HG02610 (cell line): ENCODE measurements around the gene FHOD3.
"Not testable (repeated sequence)": the region's sequence is repeated elsewhere in the genome, so short reads cannot be mapped to it uniquely, and the experiment has no call there.

ENCODE experiments used
- ATAC-seq: cut with Tn5 transposase; IDR thresholded peaks from one replicate; pipeline ENCODE4 v1.9.1; 2021; ENCODE audit warnings: mild to moderate bottlenecking, moderate library complexity; ENCODE audit not compliant: unreplicated experiment

FHOD3 gene

DNA sequence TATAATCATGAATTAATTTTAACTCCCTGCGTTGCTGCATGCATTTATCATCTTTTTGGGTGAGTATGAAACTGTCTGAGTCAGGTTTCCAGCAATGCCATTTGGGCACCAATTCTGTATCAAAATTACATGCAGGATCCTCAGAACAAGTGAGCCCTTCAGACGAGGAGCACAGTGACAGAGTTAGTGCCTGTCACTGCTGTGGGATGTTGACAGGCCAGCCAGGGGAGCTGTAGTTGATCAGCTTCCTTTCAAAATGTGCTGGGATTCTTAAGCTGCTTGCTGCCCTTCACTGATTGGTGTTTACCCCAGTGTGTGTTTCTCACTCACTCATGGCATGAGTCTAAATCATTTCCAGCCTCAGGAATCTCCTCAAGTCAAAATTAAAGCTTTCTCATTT is 422.1 kb downstream of the FHOD3 start:
- no peak for ATAC-seq

- ATAC-seq, result not testable (repeated sequence)
Observed at GRCh38 chr18:36721351-36721750, 423.8 kb downstream of the FHOD3 start.

GRCh38 chr18:36724169-36724568 is 426.7 kb downstream of the FHOD3 start:
- ATAC-seq, result no peak

DNA sequence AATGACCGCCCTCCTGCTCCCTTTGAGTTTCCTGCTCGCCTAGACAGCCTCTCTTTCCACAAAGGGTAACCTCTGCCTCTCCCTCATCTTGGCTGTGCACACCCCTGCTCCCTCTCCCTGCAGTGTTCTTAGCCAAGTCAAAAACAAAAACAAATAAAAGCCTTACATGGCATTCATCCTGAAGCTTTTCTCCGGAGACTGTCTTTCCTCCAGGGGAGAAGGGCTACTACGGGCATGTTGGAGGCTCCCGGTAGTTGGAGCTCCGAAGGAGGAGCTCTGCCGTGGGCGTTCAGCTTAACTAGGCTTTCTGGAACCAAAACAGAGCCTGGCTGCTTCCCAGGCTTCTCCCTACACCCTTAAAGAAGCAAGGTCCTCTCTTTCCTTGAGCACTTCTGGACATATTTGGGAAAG is 427.1 kb downstream of the FHOD3 start:
- ATAC-seq, result no peak

- ATAC-seq, result no peak
Observed at GRCh38 chr18:36728345-36728744, 430.8 kb downstream of the FHOD3 start.

- ATAC-seq, result no peak
Observed at GRCh38 chr18:36729197-36729596, 431.7 kb downstream of the FHOD3 start.

DNA sequence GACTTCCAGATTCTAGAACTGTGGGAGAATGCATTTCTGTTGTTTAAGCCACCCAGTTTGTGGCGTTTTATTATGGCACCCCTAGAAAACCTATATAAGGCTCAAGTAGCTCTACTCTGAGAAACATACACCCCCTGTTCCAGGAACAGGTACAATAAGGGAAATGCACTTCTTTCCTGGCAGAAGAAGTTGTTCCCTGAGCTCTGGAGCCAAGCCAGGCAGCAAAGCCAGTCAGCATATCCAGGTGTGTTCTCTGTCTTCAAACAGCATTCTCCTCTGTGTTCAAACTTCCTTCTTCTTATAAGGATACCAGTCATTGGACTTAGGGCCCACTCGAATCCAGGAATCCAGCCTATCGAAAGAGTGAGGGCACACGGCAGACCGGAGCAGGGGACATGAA is 434.8 kb downstream of the FHOD3 start:
- ATAC-seq, result no peak

DNA sequence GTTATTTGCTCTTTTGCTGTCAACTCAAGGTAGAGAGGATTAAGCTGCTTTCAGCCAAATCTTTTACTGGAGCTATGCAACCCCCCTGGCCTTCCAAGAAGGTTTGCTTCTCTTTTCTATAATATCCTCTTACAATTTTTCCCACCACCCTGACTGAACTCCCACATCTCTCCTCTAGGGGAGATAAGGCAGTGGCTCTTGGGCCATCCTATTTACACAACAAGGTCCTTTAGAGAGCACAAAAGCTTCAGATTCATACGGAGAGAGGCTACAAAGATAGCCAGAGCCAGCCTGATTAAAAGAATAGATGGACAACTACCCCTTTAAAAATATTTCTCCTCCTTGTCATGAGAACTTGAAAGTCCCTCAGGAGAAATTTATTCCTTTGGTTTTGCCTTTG is 435.6 kb downstream of the FHOD3 start:
- ATAC-seq, result no peak

DNA sequence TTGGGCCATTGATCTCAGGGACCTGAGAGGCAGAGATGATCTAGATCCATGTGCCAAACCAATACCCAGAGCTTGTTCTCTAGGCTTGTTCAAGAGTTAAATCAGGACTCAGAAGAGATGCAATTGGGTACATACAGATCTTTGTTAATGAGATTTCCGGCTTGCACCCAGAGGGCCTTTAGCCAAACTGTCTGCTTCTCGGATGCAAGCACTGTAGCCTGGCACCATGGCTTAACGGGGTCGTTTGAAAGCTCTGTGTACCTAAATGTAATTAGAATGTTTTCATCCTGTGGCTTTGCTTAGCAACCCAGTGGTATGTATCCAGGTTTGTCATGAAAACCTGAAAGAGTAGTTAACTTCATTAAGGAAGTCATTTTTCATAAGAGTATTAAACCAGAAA is 437.1 kb downstream of the FHOD3 start:
- ATAC-seq, result no peak

GRCh38 chr18:36735130-36735529 is 437.6 kb downstream of the FHOD3 start:
- no peak for ATAC-seq

- no peak for ATAC-seq
Observed at GRCh38 chr18:36736094-36736493, 438.6 kb downstream of the FHOD3 start.

DNA sequence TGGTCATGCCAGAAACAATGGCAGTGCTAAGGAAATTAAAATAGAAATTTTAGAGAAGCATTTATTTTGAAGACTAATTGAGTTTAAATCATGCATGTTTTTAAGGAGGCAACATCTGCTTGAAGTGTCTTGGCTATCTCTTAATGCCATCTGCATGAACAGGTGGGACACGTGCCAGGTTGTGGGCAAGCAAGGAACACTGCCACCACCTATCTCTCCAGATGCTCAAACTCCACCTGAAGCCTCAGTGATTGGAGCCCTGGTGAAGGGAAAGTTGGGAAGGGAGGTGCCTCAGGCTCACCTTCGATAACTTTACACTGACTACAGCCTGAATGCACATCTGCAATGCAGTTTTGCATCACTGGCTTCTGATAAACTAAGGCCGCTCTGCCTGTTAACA is 439.8 kb downstream of the FHOD3 start:
- no peak for ATAC-seq

GRCh38 chr18:36744261-36744876 is 446.9 kb downstream of the FHOD3 start:
- no peak for ATAC-seq

DNA sequence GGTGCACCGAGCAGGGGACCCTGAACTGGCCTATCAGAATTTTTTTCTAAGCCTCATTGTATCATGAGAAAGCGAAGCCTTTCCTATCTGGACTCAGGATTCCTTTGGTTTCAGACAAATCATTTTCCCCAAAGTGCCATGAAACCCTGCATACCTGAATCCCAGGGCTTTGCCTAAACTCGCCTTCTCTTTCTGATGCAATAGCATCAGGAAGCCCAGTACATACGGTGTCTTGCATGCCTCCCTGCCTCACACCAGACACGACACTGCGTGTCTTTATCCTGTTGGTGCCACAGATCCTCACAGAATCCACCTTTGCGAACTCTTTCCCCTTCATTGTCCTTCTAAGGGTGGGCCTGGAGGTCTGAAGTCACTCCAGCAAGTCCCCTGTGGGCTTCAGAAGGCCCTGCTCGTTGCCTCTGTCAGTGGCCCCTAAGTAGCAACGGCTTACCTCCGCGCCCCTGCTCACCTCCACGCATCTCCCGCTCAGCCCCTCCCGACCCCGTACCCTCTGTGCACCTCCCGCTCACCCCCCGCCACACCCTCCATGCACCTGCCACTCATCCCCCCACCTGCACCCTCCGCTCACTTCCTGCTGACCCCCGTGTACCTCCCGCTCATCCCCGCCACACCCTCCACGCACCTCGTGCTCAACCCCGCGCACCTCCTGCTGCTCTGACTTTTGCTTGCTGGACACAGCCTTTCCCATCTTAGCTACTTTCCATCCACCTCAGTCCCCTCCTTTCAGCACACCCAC is 447.9 kb downstream of the FHOD3 start:
- no peak for ATAC-seq

GRCh38 chr18:36752929-36753865 is 455.7 kb downstream of the FHOD3 start:
- no peak for ATAC-seq

DNA sequence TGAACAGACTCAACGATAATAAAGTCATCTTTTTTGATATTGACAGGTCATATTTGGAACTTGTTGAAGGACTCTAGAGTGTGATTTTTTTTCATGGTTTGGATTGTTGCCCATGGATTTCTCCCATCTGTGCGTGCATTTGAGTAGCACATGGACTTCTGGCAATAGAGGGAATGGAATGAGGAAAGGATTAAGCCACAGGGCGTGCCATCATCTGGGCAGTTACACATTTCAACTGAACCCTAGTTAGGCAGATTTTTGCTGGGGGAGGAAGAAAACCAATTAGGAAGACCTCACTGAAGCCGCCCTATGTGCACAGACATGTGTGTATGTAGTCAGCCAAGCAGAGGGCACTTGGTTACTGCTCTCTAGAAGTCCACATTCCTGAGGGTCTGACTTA is 458.7 kb downstream of the FHOD3 start:
- ATAC-seq, result no peak

DNA sequence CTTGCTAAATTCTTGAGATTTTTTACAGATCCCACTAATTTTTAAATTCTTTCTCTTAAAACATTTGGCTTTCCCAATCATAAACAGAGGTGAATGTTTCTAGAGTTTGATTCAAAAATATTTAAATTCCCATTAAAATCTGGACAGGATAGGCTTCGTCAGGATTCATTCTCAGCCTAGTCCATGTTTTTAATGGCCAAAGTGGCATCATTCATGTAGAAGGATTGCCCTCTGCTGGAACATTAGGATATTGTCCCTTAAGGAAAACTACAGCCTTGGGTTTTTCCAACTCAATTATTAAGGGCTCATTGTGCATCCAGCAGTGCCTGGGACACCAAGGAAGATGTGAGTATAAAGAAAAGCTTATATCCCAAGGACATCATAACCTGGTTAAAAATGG is 459.6 kb downstream of the FHOD3 start:
- ATAC-seq, result no peak

DNA sequence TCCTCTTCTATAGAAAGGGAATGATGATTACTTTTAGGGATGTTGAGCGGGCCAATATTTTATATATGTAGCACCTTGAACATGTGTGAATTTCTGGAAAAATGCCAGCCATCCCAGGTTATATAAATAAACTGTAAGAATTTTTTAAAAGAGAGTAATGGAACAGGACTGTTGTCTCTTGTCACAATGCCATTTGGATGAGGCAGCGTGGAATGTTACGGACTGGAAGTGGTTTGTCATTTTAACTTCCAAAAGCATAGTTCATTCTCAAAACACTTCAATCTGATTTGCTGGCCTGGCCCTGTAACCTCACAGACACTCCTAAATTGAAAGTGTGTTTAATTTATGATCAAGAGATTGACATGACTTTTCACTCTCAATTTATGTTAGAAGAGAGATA is 460.5 kb downstream of the FHOD3 start:
- ATAC-seq, result no peak

DNA sequence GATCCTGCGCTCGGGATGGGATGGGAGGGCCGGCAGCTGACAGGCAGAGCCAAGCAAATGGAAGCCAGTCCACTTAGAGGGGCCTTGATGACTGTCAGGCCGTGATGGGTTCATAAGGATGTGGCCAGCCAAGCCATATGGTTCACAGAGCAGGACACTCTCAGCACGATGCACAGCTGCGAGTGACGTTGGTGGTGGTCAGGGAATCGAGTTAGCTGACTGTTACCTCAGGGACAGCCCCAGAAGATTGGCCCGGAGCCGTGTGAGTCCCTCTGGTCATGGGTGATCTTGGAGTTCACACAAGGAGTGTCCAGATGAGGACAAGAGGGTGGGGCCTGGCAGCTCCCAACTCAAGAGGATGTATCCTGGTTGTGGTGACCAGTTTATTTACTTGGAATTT is 461.1 kb downstream of the FHOD3 start:
- no peak for ATAC-seq

DNA sequence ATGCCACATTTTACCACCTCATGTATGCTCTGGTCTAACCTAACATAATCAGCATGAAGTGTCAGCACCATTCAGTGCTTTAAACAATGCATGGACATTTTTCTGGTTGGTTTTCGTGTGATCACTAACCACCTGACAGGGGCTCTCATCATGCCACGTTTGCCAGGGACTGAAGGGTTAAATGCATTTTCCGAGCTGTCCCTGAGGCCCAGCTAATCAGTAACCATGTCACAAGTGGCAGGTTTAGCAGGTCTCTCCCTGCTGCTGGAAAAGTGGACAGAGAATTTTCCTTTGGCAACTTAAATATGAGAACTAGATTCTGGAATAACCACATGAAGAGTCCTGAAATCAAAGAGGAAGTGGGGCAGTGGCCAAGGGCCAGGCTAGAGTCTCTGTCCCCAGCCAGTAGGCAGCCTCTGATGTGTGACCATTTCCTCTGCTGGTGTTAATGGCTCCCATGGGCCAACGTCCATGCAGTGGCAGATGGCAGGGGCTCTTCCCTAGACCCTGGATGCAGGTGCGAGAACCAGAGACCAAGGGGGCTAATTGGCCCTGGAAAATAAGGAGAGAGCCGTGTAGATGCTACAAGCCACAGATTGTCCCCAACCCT is 461.8 kb downstream of the FHOD3 start:
- ATAC-seq, result no peak

DNA sequence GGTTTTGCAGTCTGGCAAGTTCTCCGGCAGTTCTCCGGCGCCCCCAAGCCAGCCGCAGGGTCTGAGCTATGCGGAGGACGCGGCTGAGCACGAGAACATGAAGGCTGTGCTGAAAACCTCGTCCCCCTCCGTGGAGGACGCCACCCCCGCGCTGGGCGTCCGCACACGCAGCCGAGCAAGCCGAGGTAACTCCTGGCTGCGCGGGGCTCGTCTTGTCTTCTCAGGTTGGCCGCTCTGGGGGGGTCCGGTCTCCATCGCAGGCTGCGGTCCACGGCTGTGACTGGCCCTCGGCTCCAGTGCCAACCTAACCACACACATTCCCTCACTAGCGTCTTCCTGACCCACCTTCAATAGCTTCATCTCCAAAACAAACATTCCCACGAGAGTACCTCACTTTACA is 463.1 kb downstream of the FHOD3 start:
- ATAC-seq, result no peak
